ENCODE data around the gene INKA2. TPM values are rescaled to one million over a fixed set of nuclear protein-coding genes. Genes with fewer than 3 reads are reported as not detected.
"Not testable (repeated sequence)": the region's sequence is repeated elsewhere in the genome, so short reads cannot be mapped to it uniquely, and the experiment has no call there.

The INKA2 gene
- total RNA-seq, 2 donors from 2014 or later, result 1.0 TPM; not detected in 1

DNA sequence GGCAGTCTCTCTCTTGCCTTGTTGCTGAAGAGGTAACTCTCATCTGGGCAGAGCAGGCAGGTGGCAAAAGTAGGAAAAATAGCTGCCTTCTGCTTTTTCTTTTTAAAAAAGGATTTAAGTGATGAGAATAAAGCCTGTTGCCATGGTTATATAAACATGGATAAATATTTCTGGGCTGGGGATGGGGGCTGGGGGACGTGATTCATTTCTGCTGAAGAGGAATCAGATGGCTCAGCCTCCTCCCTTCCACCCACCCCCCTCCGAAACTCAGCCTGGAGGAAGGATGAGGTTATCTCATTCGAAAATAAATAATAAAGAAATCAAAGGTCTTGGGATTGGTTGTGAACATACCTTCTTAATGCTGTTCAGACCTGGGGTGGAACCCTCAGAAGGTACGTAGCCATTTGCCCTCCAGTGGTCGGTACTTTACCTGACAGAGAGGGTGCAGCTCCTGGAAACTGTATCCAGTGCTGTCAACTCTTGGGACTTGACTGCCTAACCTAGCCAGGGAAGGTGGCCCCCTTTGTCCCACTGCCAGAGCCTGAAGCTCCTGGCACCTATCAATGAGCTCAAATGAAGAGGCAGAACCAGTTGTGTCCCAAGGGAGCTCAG lies 3.8 kb upstream of the INKA2 start:
- Histone ChIP-seq H3K9me3 (no peaks in the 10 kb centered on the region), H3K4me3 (no peak overlapping the region), H3K27me3 (no peaks in the 10 kb centered on the region), H3K27ac (no peak overlapping the region), H3K4me1 (peaks cover 25% of the 10 kb centered on the region), H3K36me3 (replicated peaks in 1 of 2; ENCODE audit: insufficient read depth in 1 of 2, low read depth in 2 of 2) (no peaks in the 10 kb centered on the region)
- intact Hi-C loops (cut with DNase I), result no loop called here
- ATAC-seq (no peak), DNase-seq (no peak)
- TF ChIP-seq POLR2A (IDR thresholded peaks at IDR 0.05), result no peak
- no peak for TF ChIP-seq CTCF (IDR thresholded peaks at IDR 0.05)
- 64 to 69% methylated on average over 5 of the region's 5 CpGs for WGBS, 2 donors

GRCh38 chr1:111742292-111742691 lies 3.1 kb upstream of the INKA2 start:
- H3K9me3 ChIP-seq; DNase-seq; ATAC-seq; H3K36me3 ChIP-seq (replicated peaks in 1 of 2; ENCODE audit: insufficient read depth in 1 of 2, low read depth in 2 of 2); H3K4me3 ChIP-seq; H3K27ac ChIP-seq; H3K27me3 ChIP-seq; intact Hi-C loops (cut with DNase I): not testable (repeated sequence)
- H3K4me1 ChIP-seq, result peaks cover 31% of the 10 kb centered on the region
- WGBS, 2 donors, result 90 to 96% methylated on average over 14 of the region's 14 CpGs

DNA sequence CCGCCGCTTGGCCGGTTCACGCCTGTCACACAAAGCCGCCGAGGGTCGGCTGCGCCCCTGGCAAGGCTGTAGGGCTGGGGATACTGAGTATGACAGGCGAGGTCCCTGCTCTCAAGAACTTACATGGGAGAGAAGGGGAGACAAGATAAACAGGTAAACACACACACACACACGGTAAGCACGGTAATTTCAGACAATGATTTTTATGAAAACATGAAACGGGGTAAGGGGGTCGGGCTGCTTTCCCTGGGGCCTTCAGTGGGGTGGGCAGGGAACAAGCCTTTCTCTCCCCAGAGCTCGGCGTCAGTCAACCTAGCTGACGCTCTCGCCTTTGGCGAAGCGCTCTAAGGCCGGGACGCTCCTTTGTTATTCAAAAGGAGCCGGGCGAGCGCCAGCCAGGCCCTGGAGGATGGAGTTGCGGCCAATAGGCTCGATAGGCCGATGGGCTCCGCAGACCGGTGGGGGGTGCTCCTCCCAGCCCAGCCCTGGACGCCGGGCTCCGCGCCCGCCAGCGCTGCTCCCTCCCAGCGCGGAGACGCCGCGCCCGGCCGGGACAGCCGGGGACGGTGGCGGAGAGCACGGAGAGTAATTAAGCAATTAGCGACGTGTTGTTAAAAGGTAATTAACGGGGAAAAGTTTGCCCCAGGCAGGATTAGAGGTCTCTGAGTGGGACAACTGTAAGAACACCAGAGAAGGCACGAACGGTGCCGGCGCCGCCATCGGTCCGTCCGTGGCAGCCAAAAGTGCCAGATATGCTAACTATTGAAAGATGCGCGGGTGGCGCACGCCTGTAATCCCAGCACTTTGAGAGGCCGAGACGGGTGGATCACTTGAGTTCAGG lies 950 bp upstream of the INKA2 start:
- no peaks in the 10 kb centered on the region for H3K27me3 ChIP-seq
- 1 to 2% methylated on average over 27 to 63 of the region's 63 CpGs for WGBS, 2 donors
- TF ChIP-seq CTCF (IDR thresholded peaks at IDR 0.05) (no peak), POLR2A (IDR thresholded peaks at IDR 0.05) (no peak)
- H3K9me3 ChIP-seq, result no peaks in the 10 kb centered on the region
- peak overlapping the region in 3 of 4 donors; percentile 70 to 86 (median 78) for H3K27ac ChIP-seq
- H3K36me3 ChIP-seq (replicated peaks in 1 of 2; ENCODE audit: insufficient read depth in 1 of 2, low read depth in 2 of 2), result no peaks in the 10 kb centered on the region
- peak overlapping the region; percentile 12 to 39 for H3K4me3 ChIP-seq
- DNase-seq (peak; percentile 36 to 55 (median 48)), ATAC-seq (peak; percentile 15)
- intact Hi-C loops (cut with DNase I), result no loop called here
- H3K4me1 ChIP-seq, result peaks cover 31% of the 10 kb centered on the region

- Histone ChIP-seq H3K9me3 (no peaks in the 10 kb centered on the region), H3K4me3 (peak overlapping the region in 1 of 2 donors; percentile 39), H3K27me3 (no peaks in the 10 kb centered on the region), H3K27ac (peak overlapping the region; percentile 46 to 86 (median 74)), H3K4me1 (peaks cover 31% of the 10 kb centered on the region), H3K36me3 (replicated peaks in 1 of 2; ENCODE audit: insufficient read depth in 1 of 2, low read depth in 2 of 2) (no peaks in the 10 kb centered on the region)
- peak; percentile 69 for ATAC-seq
- 0 to 1% methylated on average over 23 to 51 of the region's 61 CpGs for WGBS, 2 donors
- TF ChIP-seq CTCF (IDR thresholded peaks at IDR 0.05), result peak in 1 of 7 experiments; percentile 20
- no peak for TF ChIP-seq POLR2A (IDR thresholded peaks at IDR 0.05)
- intact Hi-C loops (cut with DNase I), result no loop called here
- DNase-seq, result peak; percentile 49 to 70 (median 64)
These were observed 580 bp downstream of the INKA2 start for GRCh38 chr1:111738436-111739193.

DNA sequence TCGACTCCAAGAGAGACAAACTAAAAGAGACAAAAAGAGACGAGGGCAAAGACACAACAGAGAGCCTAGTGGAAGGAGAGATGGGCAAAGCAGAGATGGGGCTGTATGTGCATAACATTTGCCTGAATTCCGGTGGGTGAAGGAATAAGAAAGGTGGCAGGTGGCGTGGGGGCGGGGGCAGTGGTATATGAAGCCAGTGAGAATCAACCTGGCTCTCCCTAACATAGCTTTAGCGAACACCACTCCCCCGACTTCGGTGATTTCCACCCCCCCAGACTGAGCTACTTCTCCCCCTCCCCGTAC lies 1.1 kb downstream of the INKA2 start:
- H3K9me3 ChIP-seq, result no peaks in the 10 kb centered on the region
- no peaks in the 10 kb centered on the region for H3K27me3 ChIP-seq
- H3K27ac ChIP-seq, result peak overlapping the region in 1 of 4 donors; percentile 78
- ATAC-seq (no peak), DNase-seq (no peak)
- H3K4me1 ChIP-seq, result peaks cover 31% of the 10 kb centered on the region
- 32 to 50% methylated on average over 7 to 9 of the region's 9 CpGs for WGBS, 2 donors
- intact Hi-C loops (cut with DNase I), result no loop called here
- TF ChIP-seq POLR2A (IDR thresholded peaks at IDR 0.05), result no peak
- TF ChIP-seq CTCF (IDR thresholded peaks at IDR 0.05), result no peak
- H3K4me3 ChIP-seq, result peak overlapping the region in 1 of 2 donors; percentile 39
- no peaks in the 10 kb centered on the region for H3K36me3 ChIP-seq (replicated peaks in 1 of 2; ENCODE audit: insufficient read depth in 1 of 2, low read depth in 2 of 2)

All from body of pancreas (tissue), 4 donors.